ENCODE results near the gene GPRIN1. TPM values are rescaled to one million over a fixed set of nuclear protein-coding genes. Genes with fewer than 3 reads are reported as not detected.
A peak's percentile ranks its signal among the peaks of the same experiment; 100 is the strongest.

The GPRIN1 gene
- total RNA-seq, 2 donors from 2014 or later, result 0.22 to 0.79 TPM

DNA sequence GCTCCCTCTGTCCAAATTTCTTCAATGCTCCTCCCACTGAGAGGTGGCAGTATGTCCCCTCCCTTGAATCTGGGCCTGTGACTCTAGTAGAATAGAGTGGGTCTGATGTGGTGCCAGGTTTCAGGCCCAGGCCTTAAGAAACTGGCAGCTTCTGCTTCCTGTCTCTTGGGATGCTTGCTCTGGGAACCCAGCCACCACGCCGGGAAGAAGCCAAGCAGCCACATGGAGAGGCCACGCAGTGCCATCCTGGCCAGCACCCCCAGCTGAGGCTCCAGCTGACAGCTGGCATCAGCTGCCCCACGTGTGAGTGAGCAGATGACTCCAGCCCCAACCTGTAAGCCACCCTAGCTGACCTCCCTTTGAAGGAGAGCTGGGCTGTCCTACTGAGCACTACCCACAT lies 30.0 kb upstream of the GPRIN1 start:
- Histone ChIP-seq H3K36me3 (no peaks in the 10 kb centered on the region), H3K9me3 (no peaks in the 10 kb centered on the region), H3K4me1 (peaks cover 0 to 12% of the 10 kb centered on the region in 2 donors), H3K4me3 (no peak overlapping the region), H3K27ac (peak overlapping the region; percentile 2 to 12), H3K27me3 (no peaks in the 10 kb centered on the region)
- TF ChIP-seq, protein P1, sequence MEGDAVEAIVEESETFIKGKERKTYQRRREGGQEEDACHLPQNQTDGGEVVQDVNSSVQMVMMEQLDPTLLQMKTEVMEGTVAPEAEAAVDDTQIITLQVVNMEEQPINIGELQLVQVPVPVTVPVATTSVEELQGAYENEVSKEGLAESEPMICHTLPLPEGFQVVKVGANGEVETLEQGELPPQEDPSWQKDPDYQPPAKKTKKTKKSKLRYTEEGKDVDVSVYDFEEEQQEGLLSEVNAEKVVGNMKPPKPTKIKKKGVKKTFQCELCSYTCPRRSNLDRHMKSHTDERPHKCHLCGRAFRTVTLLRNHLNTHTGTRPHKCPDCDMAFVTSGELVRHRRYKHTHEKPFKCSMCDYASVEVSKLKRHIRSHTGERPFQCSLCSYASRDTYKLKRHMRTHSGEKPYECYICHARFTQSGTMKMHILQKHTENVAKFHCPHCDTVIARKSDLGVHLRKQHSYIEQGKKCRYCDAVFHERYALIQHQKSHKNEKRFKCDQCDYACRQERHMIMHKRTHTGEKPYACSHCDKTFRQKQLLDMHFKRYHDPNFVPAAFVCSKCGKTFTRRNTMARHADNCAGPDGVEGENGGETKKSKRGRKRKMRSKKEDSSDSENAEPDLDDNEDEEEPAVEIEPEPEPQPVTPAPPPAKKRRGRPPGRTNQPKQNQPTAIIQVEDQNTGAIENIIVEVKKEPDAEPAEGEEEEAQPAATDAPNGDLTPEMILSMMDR (IDR thresholded peaks at IDR 0.05), result no peak
- DNase-seq (ENCODE audit: low spot score), result no peak

DNA sequence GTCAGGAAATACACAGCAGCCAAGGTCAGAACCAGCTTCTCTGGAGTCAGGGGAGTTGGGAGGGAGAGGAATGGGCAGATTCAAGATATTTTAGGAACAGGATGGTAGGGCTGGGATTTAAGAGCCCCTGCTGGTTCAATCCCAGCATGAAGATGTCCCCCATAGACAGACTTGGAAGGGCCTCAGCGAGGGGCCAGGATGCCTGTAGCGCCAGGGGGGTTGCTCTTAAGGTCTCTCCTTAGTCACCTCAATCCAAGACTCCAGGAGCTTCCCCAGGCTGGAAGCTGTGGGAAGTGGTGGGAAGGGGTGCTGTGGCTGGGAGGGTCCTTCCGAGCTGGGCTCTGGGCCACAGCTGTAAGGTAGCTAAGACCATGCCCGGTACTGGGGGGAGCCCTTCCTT lies 29.3 kb upstream of the GPRIN1 start:
- Histone ChIP-seq H3K36me3 (no peaks in the 10 kb centered on the region), H3K27me3 (no peaks in the 10 kb centered on the region), H3K4me3 (no peak overlapping the region), H3K27ac (no peak overlapping the region), H3K4me1 (peaks cover 0 to 12% of the 10 kb centered on the region in 2 donors), H3K9me3 (no peaks in the 10 kb centered on the region)
- TF ChIP-seq, protein P1 (IDR thresholded peaks at IDR 0.05), result no peak
- DNase-seq (ENCODE audit: low spot score), result no peak

DNA sequence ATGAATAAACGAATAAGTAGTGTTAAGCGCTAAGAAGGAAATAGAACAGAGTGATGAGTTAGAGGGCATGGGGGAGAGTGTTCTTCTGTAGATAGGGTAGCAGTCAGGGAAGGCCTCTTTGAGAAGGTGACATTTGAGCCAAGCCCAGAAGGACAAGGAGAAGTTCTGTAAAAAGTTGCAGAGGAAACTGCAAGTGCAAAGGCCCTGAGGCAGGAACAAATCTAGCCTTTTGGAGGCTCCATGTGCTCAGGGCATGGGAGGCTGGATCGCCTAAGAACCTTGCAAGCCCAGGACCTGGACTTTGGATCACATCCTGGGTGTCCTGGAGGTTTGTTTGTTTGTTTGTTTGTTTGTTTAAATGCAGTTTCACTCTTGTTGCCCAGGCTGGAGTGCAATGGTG lies 28.5 kb upstream of the GPRIN1 start:
- H3K9me3 ChIP-seq, result no peaks in the 10 kb centered on the region
- H3K27ac ChIP-seq, result no peak overlapping the region
- no peaks in the 10 kb centered on the region for H3K27me3 ChIP-seq
- peaks cover 0 to 12% of the 10 kb centered on the region in 2 donors for H3K4me1 ChIP-seq
- TF ChIP-seq, protein P1 (IDR thresholded peaks at IDR 0.05), result no peak
- H3K4me3 ChIP-seq, result no peak overlapping the region
- DNase-seq (ENCODE audit: low spot score), result no peak
- no peaks in the 10 kb centered on the region for H3K36me3 ChIP-seq

DNA sequence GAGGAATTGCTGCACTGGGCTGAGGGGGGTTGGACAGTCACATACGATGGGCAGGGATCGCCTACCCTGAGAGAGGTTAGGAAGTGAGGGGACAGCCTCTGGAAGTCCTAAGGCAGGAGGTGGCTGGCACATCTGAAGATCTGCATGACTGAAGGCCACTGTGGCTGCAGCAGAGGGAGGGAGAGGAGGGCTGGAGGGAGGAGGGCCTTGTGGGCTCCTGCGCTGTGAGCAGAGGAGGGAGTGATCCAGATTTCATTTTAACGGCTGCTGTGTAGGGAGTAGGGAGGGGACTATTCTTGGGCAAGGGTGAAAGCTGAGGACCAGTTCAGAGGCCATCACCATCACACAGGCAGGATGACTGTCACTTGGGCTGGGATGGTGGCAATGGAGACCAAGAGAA lies 27.6 kb upstream of the GPRIN1 start:
- Histone ChIP-seq H3K36me3 (no peaks in the 10 kb centered on the region), H3K27me3 (no peaks in the 10 kb centered on the region), H3K9me3 (no peaks in the 10 kb centered on the region), H3K4me3 (no peak overlapping the region), H3K4me1 (peaks cover 0 to 12% of the 10 kb centered on the region in 2 donors), H3K27ac (no peak overlapping the region)
- no peak for DNase-seq (ENCODE audit: low spot score)
- TF ChIP-seq, protein P1 (IDR thresholded peaks at IDR 0.05), result no peak

DNA sequence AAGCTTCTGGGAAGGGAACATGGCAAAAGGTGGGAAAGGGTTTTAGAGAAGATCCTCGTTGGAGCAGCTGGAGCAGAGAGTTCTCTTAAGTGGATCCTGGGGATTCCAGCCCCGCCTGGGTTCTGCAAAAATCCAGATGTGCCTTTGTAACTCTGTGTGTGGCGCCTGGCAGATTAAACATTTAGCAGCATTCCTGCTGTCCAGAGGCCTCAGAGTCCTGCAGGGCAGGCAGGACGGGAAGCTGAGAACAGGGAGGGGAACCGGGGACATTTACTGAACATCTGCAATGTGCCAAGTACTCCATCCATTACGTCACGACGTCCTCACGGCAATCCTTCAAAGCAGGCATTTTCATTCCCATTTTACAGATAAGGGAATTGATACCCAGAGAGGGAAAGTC lies 26.5 kb upstream of the GPRIN1 start:
- H3K27me3 ChIP-seq, result no peaks in the 10 kb centered on the region
- TF ChIP-seq, protein P1 (IDR thresholded peaks at IDR 0.05), result no peak
- H3K27ac ChIP-seq, result no peak overlapping the region
- peaks cover 0 to 12% of the 10 kb centered on the region in 2 donors for H3K4me1 ChIP-seq
- H3K4me3 ChIP-seq, result no peak overlapping the region
- H3K36me3 ChIP-seq, result no peaks in the 10 kb centered on the region
- no peaks in the 10 kb centered on the region for H3K9me3 ChIP-seq
- no peak for DNase-seq (ENCODE audit: low spot score)

DNA sequence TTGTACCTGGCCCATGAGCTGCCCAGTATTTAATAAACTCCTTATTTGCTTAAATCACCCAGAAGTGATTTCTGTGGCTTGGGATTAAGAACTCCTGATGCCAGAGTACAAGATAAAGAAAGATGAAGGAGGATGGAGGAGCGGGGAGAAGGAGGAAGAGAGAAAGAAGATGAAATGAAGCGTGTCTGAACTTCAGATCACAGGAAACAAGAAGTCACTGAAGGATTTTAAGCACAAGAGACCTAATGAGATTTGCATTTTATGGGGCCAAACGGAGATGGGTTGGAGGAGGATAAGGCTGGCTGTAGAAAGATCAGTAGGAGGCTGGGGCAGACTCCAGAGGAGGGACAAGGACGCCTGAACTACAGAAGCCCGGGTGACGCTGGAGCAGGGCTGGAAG lies 23.6 kb upstream of the GPRIN1 start:
- peaks cover 0 to 21% of the 10 kb centered on the region in 2 donors for H3K4me1 ChIP-seq
- H3K27me3 ChIP-seq, result peaks cover 2 to 18% of the 10 kb centered on the region in 2 donors
- no peaks in the 10 kb centered on the region for H3K36me3 ChIP-seq
- H3K4me3 ChIP-seq, result no peak overlapping the region
- H3K9me3 ChIP-seq, result no peaks in the 10 kb centered on the region
- TF ChIP-seq, protein P1 (IDR thresholded peaks at IDR 0.05), result no peak
- no peak overlapping the region for H3K27ac ChIP-seq
- no peak for DNase-seq (ENCODE audit: low spot score)
